Ectodermal cell (in vitro differentiated cells): ENCODE results near the gene ANKH.

Source experiments
- H3K27ac ChIP-seq: 2 replicates; pipeline ENCODE4 v1.7.0; 2013; ENCODE audit warnings: mild to moderate bottlenecking, low read depth, low read length; ENCODE audit not compliant: insufficient read depth, poor library complexity, severe bottlenecking
- H3K27me3 ChIP-seq: 2 replicates; pipeline ENCODE4 v1.7.0; 2013; ENCODE audit warnings: mild to moderate bottlenecking, low read length; ENCODE audit not compliant: insufficient read depth, control insufficient read depth, poor library complexity, severe bottlenecking
- H3K36me3 ChIP-seq: one replicate; pipeline ENCODE4 v1.7.0; 2013; ENCODE audit warnings: low read length; ENCODE audit not compliant: control insufficient read depth, insufficient read depth
- H3K4me1 ChIP-seq: one replicate; pipeline ENCODE4 v1.7.0; 2013; ENCODE audit warnings: low read length; ENCODE audit not compliant: control insufficient read depth, insufficient read depth
- H3K4me3 ChIP-seq: 2 replicates; pipeline ENCODE4 v1.7.0; 2013; ENCODE audit warnings: low read depth, low read length, control low read depth; ENCODE audit not compliant: insufficient read depth
- H3K9me3 ChIP-seq: 2 replicates; pipeline ENCODE4 v1.7.0; 2013; ENCODE audit warnings: mild to moderate bottlenecking, low read length, moderate library complexity; ENCODE audit not compliant: control insufficient read depth
- WGBS, 2 experiments: methylation state at CpG; one replicate each; pipeline ENCODE4 v1.1.7; 2013; ENCODE audit warnings: missing lambda C conversion rate in 2 of 2; 5-methylcytosine and 5-hydroxymethylcytosine counted together

Gene ANKH

DNA sequence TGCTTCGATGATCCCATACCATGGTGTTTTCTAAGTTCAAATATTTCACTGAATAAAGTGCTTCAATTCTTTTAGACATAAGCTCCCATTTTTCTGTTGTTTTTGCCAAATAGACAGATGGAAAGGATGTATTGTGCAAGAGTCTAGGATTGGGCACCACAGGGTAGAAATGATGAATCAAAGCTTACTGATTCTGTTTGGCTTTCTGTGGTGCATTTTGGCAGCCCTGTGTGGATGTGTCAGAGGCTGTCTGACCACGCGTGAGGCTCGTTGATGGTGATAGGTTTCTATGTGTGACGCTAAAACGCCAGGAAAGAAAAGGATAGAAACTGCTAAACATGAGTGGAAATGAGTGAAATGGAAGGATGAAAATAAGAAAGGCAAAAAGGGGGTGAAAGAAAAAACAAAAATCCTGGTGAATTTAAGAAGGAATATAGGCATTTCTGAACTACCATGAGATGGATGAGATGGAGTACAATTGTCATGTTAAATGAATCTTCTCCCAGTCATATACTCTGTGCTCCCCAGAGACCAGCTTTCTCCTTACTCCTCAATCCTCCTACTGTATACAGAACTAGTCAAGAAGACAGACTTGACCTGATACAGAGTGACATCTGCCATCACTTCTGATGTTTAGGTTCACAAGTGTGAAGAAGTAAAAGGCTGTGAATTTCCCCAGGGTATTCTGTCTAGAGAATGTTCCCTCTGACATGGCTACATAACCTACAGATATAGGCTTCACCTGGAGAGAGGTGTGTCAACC, 54.4 kb downstream of the ANKH start:
- no peak overlapping the region for H3K4me3 ChIP-seq
- no peaks in the 10 kb centered on the region for H3K4me1 ChIP-seq
- no peaks in the 10 kb centered on the region for H3K27me3 ChIP-seq
- 93 to 96% methylated on average over 5 to 6 of the region's 6 CpGs for WGBS, 2 experiments
- H3K27ac ChIP-seq, result no peak overlapping the region
- H3K36me3 ChIP-seq, result no peaks in the 10 kb centered on the region
- H3K9me3 ChIP-seq, result no peaks in the 10 kb centered on the region

DNA sequence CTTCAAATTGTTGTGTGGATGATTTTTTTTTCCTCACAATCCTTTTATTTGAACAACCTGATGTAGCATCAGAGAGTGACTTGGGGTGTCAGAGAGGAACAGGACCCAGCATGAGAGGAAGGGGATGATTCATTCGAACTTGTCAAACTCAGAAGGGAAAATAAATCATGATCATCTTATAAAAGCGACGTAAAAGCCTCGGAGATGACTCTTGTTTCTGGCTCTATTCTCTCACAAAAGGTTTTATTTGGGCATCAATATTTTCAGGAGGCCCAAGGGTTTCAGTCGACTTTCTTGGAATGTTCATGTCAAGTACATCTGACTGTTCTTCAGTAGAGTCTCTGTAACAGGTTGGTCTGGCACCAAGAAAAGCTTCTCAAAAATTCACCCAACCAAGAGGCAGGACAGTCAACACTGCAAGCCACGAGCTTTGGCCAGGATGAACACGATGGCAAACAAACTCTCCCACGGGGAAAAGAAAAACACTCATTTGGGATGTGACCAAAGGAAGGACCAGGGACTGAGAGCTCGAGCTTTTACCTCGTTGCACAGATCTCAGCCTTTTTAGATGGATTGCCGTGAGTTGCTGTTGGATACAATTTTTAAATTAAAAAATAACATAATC, 55.1 kb downstream of the ANKH start:
- Histone ChIP-seq H3K4me1 (no peaks in the 10 kb centered on the region), H3K9me3 (no peaks in the 10 kb centered on the region), H3K36me3 (no peaks in the 10 kb centered on the region), H3K4me3 (no peak overlapping the region), H3K27ac (no peak overlapping the region), H3K27me3 (no peaks in the 10 kb centered on the region)
- WGBS, 2 experiments, result 92 to 94% methylated on average over 10 to 11 of the region's 11 CpGs

DNA sequence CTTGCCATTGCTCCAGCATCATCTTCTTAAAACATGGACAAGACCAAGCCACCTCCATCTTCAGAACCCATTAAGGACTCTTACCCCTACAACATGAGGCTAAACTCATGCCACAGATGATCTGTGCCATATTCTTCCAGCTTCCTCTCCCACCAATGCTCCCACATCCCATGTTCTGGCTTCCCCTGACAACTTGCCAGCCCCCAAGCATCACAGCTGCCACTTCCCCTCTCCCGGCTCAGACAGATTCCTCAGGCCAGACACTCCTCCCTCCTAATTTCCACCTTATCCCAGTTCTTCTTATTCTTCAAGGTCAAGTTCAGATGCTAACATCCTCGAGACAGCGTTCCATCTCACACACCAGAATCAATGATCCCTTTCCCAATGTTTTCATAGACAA, 57.8 kb downstream of the ANKH start:
- no peaks in the 10 kb centered on the region for H3K4me1 ChIP-seq
- WGBS, 2 experiments, result 93 to 96% methylated on average over 3 of the region's 3 CpGs
- no peak overlapping the region for H3K4me3 ChIP-seq
- H3K27ac ChIP-seq, result no peak overlapping the region
- no peaks in the 10 kb centered on the region for H3K36me3 ChIP-seq
- no peaks in the 10 kb centered on the region for H3K27me3 ChIP-seq
- no peaks in the 10 kb centered on the region for H3K9me3 ChIP-seq

DNA sequence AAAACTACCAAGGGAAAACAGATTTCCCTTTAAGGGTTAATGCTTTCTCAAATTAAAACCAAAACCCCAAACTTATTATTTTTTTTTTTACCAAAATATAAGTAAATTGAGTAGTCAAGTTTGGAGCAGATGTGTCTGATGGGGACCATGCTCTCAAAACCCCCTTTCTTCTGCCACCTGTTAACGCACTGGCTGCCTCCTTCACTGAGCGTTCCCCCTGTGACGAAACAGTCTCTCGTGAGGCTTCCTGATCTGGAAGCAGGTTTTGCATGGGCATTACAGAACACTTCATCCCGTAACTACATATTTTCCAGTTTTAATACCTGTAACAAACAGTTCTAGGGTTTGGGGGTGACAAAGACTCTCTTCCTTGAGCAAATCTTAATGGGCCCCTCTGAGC, 59.4 kb downstream of the ANKH start:
- H3K9me3 ChIP-seq, result no peaks in the 10 kb centered on the region
- H3K27me3 ChIP-seq, result no peaks in the 10 kb centered on the region
- 89 to 92% methylated on average over 5 of the region's 5 CpGs for WGBS, 2 experiments
- no peak overlapping the region for H3K4me3 ChIP-seq
- no peaks in the 10 kb centered on the region for H3K36me3 ChIP-seq
- H3K4me1 ChIP-seq, result no peaks in the 10 kb centered on the region
- H3K27ac ChIP-seq, result no peak overlapping the region

DNA sequence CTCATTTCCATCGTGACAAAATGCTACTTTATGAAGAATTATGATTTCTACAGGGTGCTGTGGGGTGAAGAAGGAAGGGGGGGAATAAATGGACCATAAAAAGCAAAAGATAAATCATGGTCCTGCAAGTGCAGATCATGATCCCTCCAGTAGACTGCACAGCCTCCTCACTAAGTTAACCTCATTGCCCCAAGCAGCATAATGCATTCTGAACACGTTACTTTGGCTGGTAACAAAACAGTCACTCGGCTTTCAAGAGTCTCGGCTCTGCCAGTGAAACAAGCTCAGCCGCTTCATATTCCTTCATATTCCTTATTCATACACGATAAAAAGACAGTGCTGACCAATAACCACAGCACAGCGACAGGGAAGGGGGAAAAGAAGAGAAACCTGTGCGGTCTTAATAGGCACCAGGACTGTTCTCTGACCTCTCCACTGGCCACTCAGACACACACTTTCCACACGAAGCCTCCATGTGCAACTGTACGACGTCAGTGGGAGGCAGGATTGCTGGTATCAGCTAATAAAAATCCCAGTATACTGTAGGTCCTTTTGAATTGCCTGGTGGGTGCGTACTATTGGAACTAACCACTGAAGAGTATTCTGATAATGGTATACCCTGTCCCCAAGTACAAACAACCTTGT, 60.5 kb downstream of the ANKH start:
- 93 to 96% methylated on average over 11 to 12 of the region's 12 CpGs for WGBS, 2 experiments

DNA sequence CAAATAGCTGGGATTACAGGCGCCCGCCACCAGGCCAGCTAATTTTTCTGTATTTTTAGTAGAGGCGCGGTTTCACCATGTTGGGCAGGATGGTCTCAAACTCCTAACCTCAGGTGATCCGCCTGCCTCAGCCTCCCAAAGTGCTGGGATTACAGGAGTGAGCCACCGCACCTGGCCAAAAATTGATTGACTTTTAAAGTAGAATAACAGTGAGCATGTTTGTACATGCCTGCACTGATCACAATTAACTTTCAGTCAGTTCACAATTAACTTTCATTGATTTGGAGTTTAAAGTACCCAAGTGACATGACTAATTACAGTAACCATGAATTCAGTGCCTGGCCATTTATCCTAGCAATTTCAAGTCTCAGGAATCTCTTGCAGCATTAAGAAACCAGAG, 61.3 kb downstream of the ANKH start:
- Histone ChIP-seq H3K9me3 (no peaks in the 10 kb centered on the region), H3K4me1 (no peaks in the 10 kb centered on the region), H3K36me3 (no peaks in the 10 kb centered on the region), H3K27me3 (no peaks in the 10 kb centered on the region), H3K27ac (no peak overlapping the region), H3K4me3 (no peak overlapping the region)
- WGBS, 2 experiments, result 86 to 95% methylated on average over 6 of the region's 6 CpGs

More for the DNA sequence above, 60.5 kb downstream of the ANKH start:
- H3K4me3 ChIP-seq, result no peak overlapping the region
- no peak overlapping the region for H3K27ac ChIP-seq
- no peaks in the 10 kb centered on the region for H3K36me3 ChIP-seq
- no peaks in the 10 kb centered on the region for H3K4me1 ChIP-seq
- H3K27me3 ChIP-seq, result no peaks in the 10 kb centered on the region
- no peaks in the 10 kb centered on the region for H3K9me3 ChIP-seq

DNA sequence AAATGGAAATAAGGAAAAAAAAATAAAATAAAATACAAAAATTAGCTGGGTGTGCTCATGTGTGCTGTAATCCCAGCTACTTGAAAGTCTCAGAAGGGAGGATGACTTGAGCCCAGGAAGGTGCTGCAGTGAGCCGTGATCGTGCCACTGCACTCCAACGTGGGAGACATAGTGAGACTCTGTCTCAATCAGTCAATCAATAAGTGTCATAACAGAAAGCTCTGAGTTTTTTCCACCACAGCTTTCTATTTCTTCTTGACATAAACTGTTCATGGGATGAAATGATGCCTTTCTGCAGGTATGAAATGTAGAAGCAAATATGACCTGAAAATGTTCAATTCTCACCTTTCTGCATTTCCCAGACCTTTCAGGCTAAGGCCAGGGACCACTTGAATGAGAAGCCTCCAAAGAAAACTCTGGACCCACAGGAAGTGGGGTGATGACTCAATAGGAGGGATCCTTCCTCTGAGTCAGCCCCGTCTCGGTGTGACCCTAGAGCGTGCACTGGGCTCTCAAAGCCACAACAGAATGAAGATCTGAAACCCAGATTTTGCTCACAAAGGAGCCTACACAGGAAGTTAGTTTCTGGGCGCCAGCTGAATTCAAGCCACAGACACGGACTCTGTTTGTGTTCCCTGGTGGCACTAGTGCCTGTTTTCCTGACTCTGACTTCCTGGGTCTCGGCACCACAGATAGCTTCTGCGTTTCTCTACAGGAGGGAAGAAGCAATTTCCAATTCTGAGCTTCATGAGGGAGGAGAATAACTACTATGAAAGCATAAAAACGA, 62.0 kb downstream of the ANKH start:
- H3K4me3 ChIP-seq, result no peak overlapping the region
- no peaks in the 10 kb centered on the region for H3K36me3 ChIP-seq
- WGBS, 2 experiments, result 83 to 86% methylated on average over 11 of the region's 11 CpGs
- no peak overlapping the region for H3K27ac ChIP-seq
- H3K4me1 ChIP-seq, result no peaks in the 10 kb centered on the region
- H3K27me3 ChIP-seq, result no peaks in the 10 kb centered on the region
- H3K9me3 ChIP-seq, result no peaks in the 10 kb centered on the region

DNA sequence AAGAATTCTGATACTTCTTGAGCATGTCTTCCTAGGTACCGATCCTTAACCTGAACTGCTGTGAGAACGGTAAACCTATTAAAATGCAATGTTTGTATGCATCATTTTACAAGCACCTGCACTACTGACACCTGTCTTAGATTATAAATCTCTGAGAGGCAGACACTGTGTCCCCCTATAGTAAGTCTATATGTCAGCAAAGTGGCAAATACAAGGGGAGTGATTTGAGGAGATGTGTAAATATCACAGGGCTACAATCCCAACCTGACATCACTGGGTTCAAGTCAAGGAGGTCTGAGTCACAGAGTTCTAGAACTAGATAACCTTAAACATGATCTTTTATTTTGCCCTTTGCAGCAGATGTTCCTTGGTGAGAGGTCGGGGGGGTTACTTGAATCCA, 64.1 kb downstream of the ANKH start:
- Histone ChIP-seq H3K4me1 (no peaks in the 10 kb centered on the region), H3K4me3 (no peak overlapping the region), H3K9me3 (no peaks in the 10 kb centered on the region), H3K27me3 (no peaks in the 10 kb centered on the region), H3K27ac (no peak overlapping the region), H3K36me3 (no peaks in the 10 kb centered on the region)
- 90 to 95% methylated on average over 2 to 3 of the region's 3 CpGs for WGBS, 2 experiments

DNA sequence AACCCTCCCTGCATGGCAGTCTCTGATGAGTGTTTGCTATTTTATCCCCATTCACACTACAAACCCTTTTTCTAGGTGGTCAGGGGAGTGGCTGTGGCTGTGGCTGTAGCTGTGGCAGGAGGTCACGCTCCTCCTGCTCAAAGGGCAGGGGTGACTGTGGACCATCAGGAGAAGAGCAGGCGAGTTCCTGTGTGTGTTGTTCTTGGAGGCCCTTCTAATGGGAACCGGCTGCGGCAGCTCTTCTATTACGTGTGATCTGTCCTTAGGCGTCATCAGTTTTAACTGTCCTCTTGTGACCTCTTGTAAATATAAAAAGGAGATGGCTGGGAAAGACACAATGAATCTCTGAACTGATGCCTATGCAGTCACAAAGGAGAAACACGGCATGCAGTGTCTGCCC, 65.1 kb downstream of the ANKH start:
- H3K27me3 ChIP-seq, result no peaks in the 10 kb centered on the region
- H3K4me3 ChIP-seq, result no peak overlapping the region
- no peak overlapping the region for H3K27ac ChIP-seq
- no peaks in the 10 kb centered on the region for H3K9me3 ChIP-seq
- H3K36me3 ChIP-seq, result no peaks in the 10 kb centered on the region
- H3K4me1 ChIP-seq, result no peaks in the 10 kb centered on the region
- 88 to 94% methylated on average over 7 of the region's 7 CpGs for WGBS, 2 experiments

DNA sequence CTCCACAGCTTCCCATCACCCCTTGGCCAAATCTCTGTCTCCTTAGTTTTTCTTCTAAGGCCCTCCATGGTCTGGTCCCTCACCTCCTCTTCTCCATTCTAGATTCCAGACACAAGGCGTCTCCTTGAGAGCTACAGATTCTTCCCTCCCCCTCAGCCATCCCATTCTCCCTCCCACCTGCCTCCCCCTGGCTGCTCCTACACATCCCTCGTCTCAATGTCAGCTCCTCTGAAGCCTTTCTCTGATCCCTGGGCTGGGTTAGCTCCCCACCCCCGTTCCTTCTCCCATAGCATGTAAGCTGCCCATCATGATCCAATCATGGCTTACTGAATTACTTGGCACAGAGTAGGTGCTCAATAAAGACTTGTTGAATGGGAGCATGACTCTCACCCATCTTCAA, 69.0 kb downstream of the ANKH start:
- Histone ChIP-seq H3K9me3 (no peaks in the 10 kb centered on the region), H3K27ac (no peak overlapping the region), H3K36me3 (no peaks in the 10 kb centered on the region), H3K4me3 (no peak overlapping the region), H3K27me3 (no peaks in the 10 kb centered on the region), H3K4me1 (no peaks in the 10 kb centered on the region)
- WGBS, 2 experiments, result 90% methylated on average over 3 of the region's 3 CpGs
